H1 (cell line): ENCODE results near the gene ZNF133. TPM values are rescaled to one million over a fixed set of nuclear protein-coding genes. Genes with fewer than 3 reads are reported as not detected.
A peak's percentile ranks its signal among the peaks of the same experiment; 100 is the strongest.

ENCODE experiments used
- CTCF ChIA-PET: fragments of 300-600 bp; sonication (Branson Sonifier 250); formaldehyde crosslinking; loops from one replicate; lab custom pipeline; 2021; ENCODE audit not compliant: partially characterized antibody; lab: Charles Lee
- POLR2A ChIA-PET: fragments of 300-600 bp; sonication (Branson Sonifier 250); formaldehyde crosslinking; loops from one replicate; lab custom pipeline; 2021; ENCODE audit warnings: inconsistent platforms; ENCODE audit not compliant: partially characterized antibody; lab: Charles Lee
- DNase-seq, 2 experiments: peaks; one replicate each; pipeline versions ENCODE4 v3.0.0 to v3.0.0-alpha.2; 2010 to 2022; ENCODE audit warnings: low spot score in 2 of 2, low read depth in 1 of 2, mixed read lengths in 1 of 2
- FAIRE-seq: peaks from 2 replicates; lab custom pipeline; 2011; peaks lifted over from hg19 to GRCh38; lab: Jason Lieb, UNC
- H2AFZ ChIP-seq: 2 replicates; pipeline ENCODE4 v1.8.1; 2012; ENCODE audit warnings: low read length, inconsistent platforms
- H2AK5ac ChIP-seq: 2 replicates; pipeline ENCODE4 v1.6.1; 2013; ENCODE audit warnings: low read depth, low read length
- H2BK120ac ChIP-seq: replicated peaks from 2 replicates; pipeline ENCODE3; 2013; ENCODE audit warnings: low read depth, low read length, inconsistent platforms
- H2BK12ac ChIP-seq: 2 replicates; pipeline ENCODE4 v1.6.1; 2013; ENCODE audit warnings: low read depth, low read length
- H2BK15ac ChIP-seq: 2 replicates; pipeline ENCODE4 v1.6.1; 2013; ENCODE audit warnings: low read length
- H2BK20ac ChIP-seq: 2 replicates; pipeline ENCODE4 v1.6.1; 2013; ENCODE audit warnings: low read length
- H2BK5ac ChIP-seq: 2 replicates; pipeline ENCODE4 v1.6.1; 2013; ENCODE audit warnings: low read depth, low read length
- H3K14ac ChIP-seq: 2 replicates; pipeline ENCODE4 v1.6.1; 2013; ENCODE audit warnings: inconsistent platforms; ENCODE audit not compliant: insufficient read length
- H3K18ac ChIP-seq: 2 replicates; pipeline ENCODE4 v1.6.1; 2013; ENCODE audit warnings: low read length; ENCODE audit errors: extremely low read depth
- H3K23ac ChIP-seq: 2 replicates; pipeline ENCODE4 v1.6.1; 2013; ENCODE audit warnings: inconsistent platforms; ENCODE audit not compliant: insufficient read length
- H3K23me2 ChIP-seq: 2 replicates; pipeline ENCODE4 v1.6.1; 2013; ENCODE audit warnings: low read depth, low read length
- H3K27ac ChIP-seq: 2 replicates; pipeline ENCODE4 v1.6.1; 2011; ENCODE audit warnings: low read depth, low read length, inconsistent platforms
- H3K27me3 ChIP-seq, 4 experiments: replicated peaks in 1 of 4; 1 replicate in 1 of 4; 2 replicates in 3 of 4; pipeline versions ENCODE4 v1.6.1 to v1.8.1; 2011 to 2013; ENCODE audit warnings: low read length in 3 of 4, mild to moderate bottlenecking in 3 of 4, inconsistent platforms in 2 of 4, mixed read lengths in 2 of 4, moderate library complexity in 1 of 4; ENCODE audit not compliant: control insufficient read depth in 3 of 4, insufficient read depth in 3 of 4; ENCODE audit errors: extremely low read depth in 1 of 4
- H3K36me3 ChIP-seq, 4 experiments: 2 replicates each; pipeline versions ENCODE4 v1.6.1 to v1.8.1; 2011 to 2013; ENCODE audit warnings: mild to moderate bottlenecking in 4 of 4, low read length in 3 of 4, moderate library complexity in 2 of 4, control low read depth in 1 of 4, inconsistent platforms in 1 of 4; ENCODE audit not compliant: insufficient read depth in 4 of 4, control insufficient read depth in 2 of 4
- H3K4ac ChIP-seq: replicated peaks from 2 replicates; pipeline ENCODE3; 2013; ENCODE audit warnings: low read length, low read depth, mixed read lengths, inconsistent platforms; ENCODE audit not compliant: insufficient read length
- H3K4me1 ChIP-seq, 4 experiments: replicated peaks in 1 of 4; 1 replicate in 1 of 4; 2 replicates in 3 of 4; pipeline versions ENCODE4 v1.6.1 to v1.8.1; 2011 to 2013; ENCODE audit warnings: low read length in 3 of 4, inconsistent platforms in 2 of 4, mixed read lengths in 1 of 4; ENCODE audit not compliant: insufficient read depth in 4 of 4, control insufficient read depth in 3 of 4
- H3K4me2 ChIP-seq, 2 experiments: 2 replicates each; pipeline versions ENCODE4 v1.6.1 to v1.8.1; 2011 to 2013; ENCODE audit warnings: low read depth in 2 of 2, low read length in 2 of 2, control low read depth in 1 of 2, inconsistent platforms in 1 of 2, mild to moderate bottlenecking in 1 of 2; ENCODE audit not compliant: insufficient read depth in 1 of 2
- H3K4me3 ChIP-seq, 4 experiments: fragments of 200-600, 300-600 bp in 1 of 4; sonication (generic), shearing (Covaris generic), sonication (Bioruptor Twin) in 1 of 4; 2 replicates each; pipeline versions ENCODE4 v1.5.1 to v1.8.1; 2011 to 2016; ENCODE audit warnings: low read length in 4 of 4, low read depth in 3 of 4, control low read depth in 2 of 4, inconsistent platforms in 2 of 4, mild to moderate bottlenecking in 2 of 4, mixed read lengths in 1 of 4, moderate library complexity in 1 of 4; ENCODE audit not compliant: insufficient read depth in 2 of 4; ENCODE audit errors: extremely low read depth in 1 of 4
- H3K56ac ChIP-seq: replicated peaks from 2 replicates; pipeline ENCODE3; 2013; ENCODE audit warnings: low read depth, mild to moderate bottlenecking, mixed read lengths, low read length, inconsistent platforms; ENCODE audit not compliant: insufficient read length
- H3K79me1 ChIP-seq: 2 replicates; pipeline ENCODE4 v1.6.1; 2013; ENCODE audit warnings: low read depth, low read length, control low read depth
- H3K79me2 ChIP-seq, 2 experiments: 2 replicates each; pipeline versions ENCODE4 v1.6.1 to v1.8.1; 2012 to 2013; ENCODE audit warnings: low read length in 2 of 2, mild to moderate bottlenecking in 2 of 2, inconsistent platforms in 1 of 2; ENCODE audit not compliant: insufficient read depth in 2 of 2, control insufficient read depth in 1 of 2
- H3K9ac ChIP-seq, 4 experiments: replicated peaks in 1 of 4; 1 replicate in 1 of 4; 2 replicates in 3 of 4; pipeline versions ENCODE4 v1.6.1 to v1.8.1; 2011 to 2013; ENCODE audit warnings: low read depth in 3 of 4, low read length in 3 of 4, control low read depth in 2 of 4, mild to moderate bottlenecking in 2 of 4, moderate library complexity in 2 of 4, inconsistent platforms in 1 of 4; ENCODE audit errors: extremely low read depth in 1 of 4
- H3K9me3 ChIP-seq, 2 experiments: 2 replicates each; pipeline versions ENCODE4 v1.6.1 to v1.8.1; 2012 to 2013; ENCODE audit warnings: mild to moderate bottlenecking in 2 of 2, moderate library complexity in 2 of 2, control low read depth in 1 of 2, inconsistent platforms in 1 of 2, low read depth in 1 of 2, low read length in 1 of 2, mixed read lengths in 1 of 2; ENCODE audit not compliant: insufficient read depth in 2 of 2
- H4K20me1 ChIP-seq, 2 experiments: replicated peaks in 1 of 2; 2 replicates each; pipeline versions ENCODE3 to v1.8.1; 2011 to 2013; ENCODE audit warnings: inconsistent platforms in 2 of 2, low read length in 2 of 2, mild to moderate bottlenecking in 1 of 2; ENCODE audit not compliant: insufficient read depth in 2 of 2, control insufficient read depth in 1 of 2
- H4K5ac ChIP-seq: 2 replicates; pipeline ENCODE4 v1.6.1; 2013; ENCODE audit warnings: low read length, low read depth, mixed read lengths, inconsistent platforms; ENCODE audit not compliant: insufficient read length
- H4K8ac ChIP-seq: 2 replicates; pipeline ENCODE4 v1.8.0; 2013; ENCODE audit warnings: mild to moderate bottlenecking, moderate library complexity, low read length, inconsistent platforms; ENCODE audit not compliant: insufficient read depth; ENCODE audit errors: extremely low read depth
- H4K91ac ChIP-seq: replicated peaks from 2 replicates; pipeline ENCODE3; 2013; ENCODE audit warnings: low read length, mixed read lengths, inconsistent platforms; ENCODE audit not compliant: insufficient read length
- CBX8 ChIP-seq: fragments of 300-800, 300-1000 bp; sonication (generic); IDR thresholded peaks from 2 replicates; pipeline ENCODE4 v1.7.1; 2016; ENCODE audit warnings: low read depth, low read length, borderline replicate concordance
- CEBPB ChIP-seq: IDR thresholded peaks from 2 replicates; pipeline ENCODE4 v1.6.1; 2012; ENCODE audit warnings: low read depth, low read length
- HDAC2 ChIP-seq, 2 experiments: fragments of 300-600 bp in 1 of 2; sonication (generic) in 1 of 2; IDR thresholded peaks; 2 replicates each; pipeline ENCODE4 v1.6.1; 2011 to 2012; ENCODE audit warnings: low read depth in 2 of 2, low read length in 2 of 2, mild to moderate bottlenecking in 2 of 2, moderate library complexity in 2 of 2, borderline replicate concordance in 1 of 2, inconsistent platforms in 1 of 2
- JUN ChIP-seq: IDR thresholded peaks from 2 replicates; pipeline ENCODE4 v1.6.1; 2011; ENCODE audit warnings: low read depth, mild to moderate bottlenecking, improper control_type of control experiment, low read length
- MAFK ChIP-seq: IDR thresholded peaks from 2 replicates; pipeline ENCODE4 v1.6.1; 2012; ENCODE audit warnings: low read depth, mild to moderate bottlenecking, improper control_type of control experiment, low read length
- SRF ChIP-seq: IDR thresholded peaks from 2 replicates; pipeline ENCODE4 v1.6.1; 2011; ENCODE audit warnings: mild to moderate bottlenecking, low read depth, low read length, moderate library complexity
- polyA plus RNA-seq, 7 experiments: library from polyadenylated mRNA; depleted of rRNA in 3 of 7; stranded (reverse) in 5 of 7; unstranded in 2 of 7; fragments of >200 nt in 5 of 7; fragments of 200-250 nt in 2 of 7; gene quantifications; 1 replicate in 5 of 7; 2 replicates in 1 of 7; 4 replicates in 1 of 7; pipeline versions ENCODE4 v1.2.1 to v1.2.3, GENCODE V29; 2011 to 2013; ENCODE audit warnings: missing spikeins in 2 of 7, mixed read lengths in 2 of 7
- total RNA-seq: library from RNA; stranded (reverse); fragmentation: NEBNext Ultra II Directional; extraction: Animal tissue kit (Norgen Biotek cat#: 25700); gene quantifications from 2 replicates; pipeline ENCODE4 v1.2.1, GENCODE V29; 2021

Gene ZNF133
- total and polyA plus RNA-seq, 2 of the 8 experiments (the other 6 are each of a cell fraction or from before 2014, with no cell fraction given): 12.1 to 15.8 TPM

DNA sequence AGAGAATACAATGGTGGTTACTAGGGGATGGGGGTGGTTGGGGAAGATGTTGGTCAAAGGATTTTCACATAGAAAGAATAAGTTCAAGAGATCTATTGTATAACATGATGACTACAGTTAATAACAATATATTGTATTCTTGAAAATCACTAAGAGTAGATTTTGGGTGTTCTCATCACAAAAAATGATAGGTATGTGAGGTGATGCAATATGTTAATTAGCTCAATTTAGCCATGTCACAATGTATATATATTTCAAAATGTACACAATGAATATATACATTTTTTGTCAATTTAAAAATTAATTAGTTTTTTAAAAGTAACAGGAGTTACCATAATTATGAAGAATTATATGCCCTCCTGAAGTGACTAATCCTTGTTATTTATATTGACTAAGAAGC lies 22.3 kb downstream of the ZNF133 start:
- Histone ChIP-seq H3K4me2 (no peak overlapping the region), H4K20me1 (peaks cover 0 to 3% of the 10 kb centered on the region in 2 experiments), H2BK15ac (no peak overlapping the region), H3K9me3 (no peaks in the 10 kb centered on the region), H4K91ac (no peak overlapping the region), H2BK20ac (no peak overlapping the region), H3K27ac (no peak overlapping the region), H2BK12ac (no peak overlapping the region), H4K5ac (no peak overlapping the region), H3K18ac (no peak overlapping the region), H2AFZ (no peak overlapping the region), H3K9ac (no peak overlapping the region), H3K14ac (no peak overlapping the region), H2BK5ac (no peak overlapping the region), H3K4me3 (no peak overlapping the region), H3K36me3 (peaks cover 0 to 7% (median 2%) of the 10 kb centered on the region in 4 experiments; a peak in 5 of 8 replicates), H3K23me2 (no peaks in the 10 kb centered on the region), H3K4ac (no peak overlapping the region), H3K79me2 (no peaks in the 10 kb centered on the region), H3K23ac (no peak overlapping the region), H4K8ac (no peak overlapping the region), H3K4me1 (no peaks in the 10 kb centered on the region), H3K79me1 (no peaks in the 10 kb centered on the region), H3K27me3 (no peaks in the 10 kb centered on the region), H2AK5ac (no peak overlapping the region), H2BK120ac (no peak overlapping the region), H3K56ac (no peak overlapping the region)
- no peak for TF ChIP-seq SRF
- no peak for TF ChIP-seq CBX8
- no peak for TF ChIP-seq MAFK
- no peak for TF ChIP-seq JUN
- no peak for TF ChIP-seq HDAC2 (IDR thresholded peaks at IDR 0.05; ENCODE audit: borderline replicate concordance in 1 of 2, low read depth in 2 of 2, low read length in 2 of 2)
- TF ChIP-seq CEBPB: peak; percentile 71
- CTCF ChIA-PET: interaction anchor here (1.3 kb wide), 1 partner anchor 12 kb away, joined by 3 read pairs; no protein-coding TSS in a partner anchor
- POLR2A ChIA-PET: interaction anchor here (1.8 kb wide), 1 partner anchor 13 kb away, joined by 4 read pairs; no protein-coding TSS in a partner anchor
- no peak for DNase-seq
- no peak for FAIRE-seq
